Measurements from ENCODE around the gene MRPS26.

DNA sequence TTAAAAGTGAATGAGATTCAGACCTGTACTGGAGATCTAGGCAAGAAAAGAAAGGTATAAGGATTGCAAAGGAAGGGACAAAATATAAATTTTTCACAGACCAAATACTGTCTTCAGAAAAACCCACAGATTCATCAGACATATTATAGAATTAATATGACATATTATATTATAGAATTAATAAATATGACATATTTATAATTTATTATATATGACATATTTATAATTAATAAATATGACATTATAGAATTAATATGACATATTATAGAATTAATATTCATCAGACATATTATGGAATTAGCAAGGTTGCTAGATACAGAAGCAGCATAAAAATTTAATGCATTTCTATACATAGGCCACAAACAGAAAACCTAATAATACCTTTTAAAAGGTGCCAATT lies 47.1 kb upstream of the MRPS26 start:
- TF ChIP-seq, protein P1, sequence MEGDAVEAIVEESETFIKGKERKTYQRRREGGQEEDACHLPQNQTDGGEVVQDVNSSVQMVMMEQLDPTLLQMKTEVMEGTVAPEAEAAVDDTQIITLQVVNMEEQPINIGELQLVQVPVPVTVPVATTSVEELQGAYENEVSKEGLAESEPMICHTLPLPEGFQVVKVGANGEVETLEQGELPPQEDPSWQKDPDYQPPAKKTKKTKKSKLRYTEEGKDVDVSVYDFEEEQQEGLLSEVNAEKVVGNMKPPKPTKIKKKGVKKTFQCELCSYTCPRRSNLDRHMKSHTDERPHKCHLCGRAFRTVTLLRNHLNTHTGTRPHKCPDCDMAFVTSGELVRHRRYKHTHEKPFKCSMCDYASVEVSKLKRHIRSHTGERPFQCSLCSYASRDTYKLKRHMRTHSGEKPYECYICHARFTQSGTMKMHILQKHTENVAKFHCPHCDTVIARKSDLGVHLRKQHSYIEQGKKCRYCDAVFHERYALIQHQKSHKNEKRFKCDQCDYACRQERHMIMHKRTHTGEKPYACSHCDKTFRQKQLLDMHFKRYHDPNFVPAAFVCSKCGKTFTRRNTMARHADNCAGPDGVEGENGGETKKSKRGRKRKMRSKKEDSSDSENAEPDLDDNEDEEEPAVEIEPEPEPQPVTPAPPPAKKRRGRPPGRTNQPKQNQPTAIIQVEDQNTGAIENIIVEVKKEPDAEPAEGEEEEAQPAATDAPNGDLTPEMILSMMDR (IDR thresholded peaks at IDR 0.05) = no peak
- TF ChIP-seq POLR2AphosphoS5 (IDR thresholded peaks at IDR 0.05; ENCODE audit: low read depth, low read length) = no peak
- TF ChIP-seq, protein P2, sequence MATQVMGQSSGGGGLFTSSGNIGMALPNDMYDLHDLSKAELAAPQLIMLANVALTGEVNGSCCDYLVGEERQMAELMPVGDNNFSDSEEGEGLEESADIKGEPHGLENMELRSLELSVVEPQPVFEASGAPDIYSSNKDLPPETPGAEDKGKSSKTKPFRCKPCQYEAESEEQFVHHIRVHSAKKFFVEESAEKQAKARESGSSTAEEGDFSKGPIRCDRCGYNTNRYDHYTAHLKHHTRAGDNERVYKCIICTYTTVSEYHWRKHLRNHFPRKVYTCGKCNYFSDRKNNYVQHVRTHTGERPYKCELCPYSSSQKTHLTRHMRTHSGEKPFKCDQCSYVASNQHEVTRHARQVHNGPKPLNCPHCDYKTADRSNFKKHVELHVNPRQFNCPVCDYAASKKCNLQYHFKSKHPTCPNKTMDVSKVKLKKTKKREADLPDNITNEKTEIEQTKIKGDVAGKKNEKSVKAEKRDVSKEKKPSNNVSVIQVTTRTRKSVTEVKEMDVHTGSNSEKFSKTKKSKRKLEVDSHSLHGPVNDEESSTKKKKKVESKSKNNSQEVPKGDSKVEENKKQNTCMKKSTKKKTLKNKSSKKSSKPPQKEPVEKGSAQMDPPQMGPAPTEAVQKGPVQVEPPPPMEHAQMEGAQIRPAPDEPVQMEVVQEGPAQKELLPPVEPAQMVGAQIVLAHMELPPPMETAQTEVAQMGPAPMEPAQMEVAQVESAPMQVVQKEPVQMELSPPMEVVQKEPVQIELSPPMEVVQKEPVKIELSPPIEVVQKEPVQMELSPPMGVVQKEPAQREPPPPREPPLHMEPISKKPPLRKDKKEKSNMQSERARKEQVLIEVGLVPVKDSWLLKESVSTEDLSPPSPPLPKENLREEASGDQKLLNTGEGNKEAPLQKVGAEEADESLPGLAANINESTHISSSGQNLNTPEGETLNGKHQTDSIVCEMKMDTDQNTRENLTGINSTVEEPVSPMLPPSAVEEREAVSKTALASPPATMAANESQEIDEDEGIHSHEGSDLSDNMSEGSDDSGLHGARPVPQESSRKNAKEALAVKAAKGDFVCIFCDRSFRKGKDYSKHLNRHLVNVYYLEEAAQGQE (IDR thresholded peaks at IDR 0.05; ENCODE audit: insufficient read depth in 1 of 2, low read depth in 2 of 2, low read length in 1 of 2) = no peak

Data from Panc1 (cell line).